GM18951 (cell line): ENCODE measurements around the gene SLC25A47.
A peak's percentile ranks its signal among the peaks of the same experiment; 100 is the strongest.
"Not testable (repeated sequence)": the region's sequence is repeated elsewhere in the genome, so short reads cannot be mapped to it uniquely, and the experiment has no call there.

Source experiments
- POLR2A ChIP-seq: IDR thresholded peaks from 4 replicates; pipeline ENCODE4 v1.6.1; 2011; ENCODE audit warnings: mild to moderate bottlenecking; ENCODE audit not compliant: insufficient read length, insufficient read depth; ENCODE audit errors: extremely low read depth
- in situ Hi-C: fragments of 300-500 bp; cut with MboI; formaldehyde crosslinking; loops from one replicate; pipeline ENCODE4 v1.12.0; 2022; ENCODE audit warnings: low sequenced_read_pairs, mixed read lengths, inconsistent platforms; ENCODE audit not compliant: unreplicated experiment

The SLC25A47 gene

DNA sequence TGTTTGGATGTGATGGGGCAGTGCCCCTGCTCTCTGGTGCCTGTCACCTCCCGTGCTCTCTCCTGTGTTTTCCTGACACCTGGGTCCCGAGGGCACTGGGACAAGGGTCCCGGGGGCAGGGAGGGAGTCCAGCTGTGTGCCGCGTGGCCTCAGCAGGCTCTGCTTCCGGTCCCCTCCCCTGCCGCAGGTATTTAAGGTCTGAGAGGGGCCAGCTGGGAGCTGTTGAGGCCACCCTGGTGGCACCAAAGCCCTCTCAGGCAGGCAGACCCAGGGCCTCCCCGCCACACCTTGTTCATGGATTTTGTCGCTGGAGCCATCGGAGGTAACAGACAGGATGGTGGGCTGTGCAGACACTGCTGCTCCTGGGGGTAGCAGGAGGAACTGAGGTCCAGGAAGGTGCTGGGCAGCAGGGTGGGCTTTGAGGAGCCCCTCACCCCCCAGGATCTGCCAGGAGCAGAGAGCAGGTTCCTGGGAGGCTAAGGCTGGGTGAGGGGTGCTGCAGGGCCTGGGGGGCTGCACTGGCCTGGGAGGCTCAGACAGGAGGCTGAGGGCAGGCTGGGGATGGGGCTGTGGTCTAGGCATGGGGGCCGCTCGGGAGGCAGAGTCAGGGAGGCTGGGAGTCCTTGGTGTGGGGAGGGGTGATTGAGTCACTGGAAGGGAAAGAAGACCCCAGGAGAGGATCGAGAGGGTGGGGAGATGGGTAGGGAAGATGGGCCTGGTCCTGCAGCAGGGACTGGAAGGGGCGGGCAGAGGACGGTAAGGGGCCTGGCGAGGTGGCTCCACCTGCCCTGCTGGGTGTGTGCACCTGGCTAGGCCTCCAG lies at the start of gene SLC25A47:
SLC25A47 (plus strand) TSS at position 219 of the 821 bp plus-strand sequence; CDS start at position 295, 76 bp downstream.
- TF ChIP-seq POLR2A = no peak
- in situ Hi-C loops = no loop called here

DNA sequence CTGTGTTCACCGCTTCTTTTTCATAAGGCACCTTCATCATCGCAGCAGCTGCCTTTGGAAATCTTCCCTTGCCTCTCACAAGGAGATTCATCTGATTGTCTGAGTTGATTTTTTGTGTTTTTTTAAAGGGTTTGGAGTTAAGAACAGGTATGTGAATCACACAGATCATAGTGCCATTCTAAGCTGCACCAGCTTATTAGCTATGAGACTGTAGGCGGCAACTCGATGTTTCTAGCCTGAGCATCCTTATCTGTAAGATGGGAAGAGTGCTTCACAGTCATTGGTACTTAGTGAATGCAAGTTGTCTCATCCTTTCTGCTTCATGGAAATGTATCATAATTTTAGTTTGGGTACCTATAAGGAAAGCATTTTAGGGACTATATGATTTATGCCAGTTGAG lies 48.9 kb upstream of the SLC25A47 start:
- no peak for TF ChIP-seq POLR2A
- in situ Hi-C loops = no loop called here

DNA sequence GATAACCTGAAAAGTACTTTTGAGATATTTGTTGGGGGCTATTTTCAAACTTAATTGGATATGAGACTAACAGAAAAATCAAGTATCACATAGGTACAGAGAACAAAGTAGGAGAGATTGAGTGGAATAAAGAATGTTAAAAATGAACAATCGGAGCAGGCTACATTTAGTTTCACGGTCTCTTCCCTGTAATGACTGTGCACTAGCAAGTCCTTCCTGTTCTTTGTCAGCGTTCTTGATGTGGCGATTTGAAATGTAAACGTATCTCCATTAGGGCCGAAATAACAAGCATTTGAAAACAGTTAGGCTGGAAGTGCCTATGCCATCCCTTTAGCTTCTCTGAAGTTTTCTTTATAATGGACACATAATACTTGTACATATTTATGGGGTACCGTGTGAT lies 47.9 kb upstream of the SLC25A47 start:
- in situ Hi-C loops = no loop called here

GRCh38 chr14:100278702-100279101 lies 44.4 kb upstream of the SLC25A47 start:
- in situ Hi-C loops = no loop called here
- no peak for TF ChIP-seq POLR2A

More for the DNA sequence above, 47.9 kb upstream of the SLC25A47 start:
- no peak for TF ChIP-seq POLR2A

DNA sequence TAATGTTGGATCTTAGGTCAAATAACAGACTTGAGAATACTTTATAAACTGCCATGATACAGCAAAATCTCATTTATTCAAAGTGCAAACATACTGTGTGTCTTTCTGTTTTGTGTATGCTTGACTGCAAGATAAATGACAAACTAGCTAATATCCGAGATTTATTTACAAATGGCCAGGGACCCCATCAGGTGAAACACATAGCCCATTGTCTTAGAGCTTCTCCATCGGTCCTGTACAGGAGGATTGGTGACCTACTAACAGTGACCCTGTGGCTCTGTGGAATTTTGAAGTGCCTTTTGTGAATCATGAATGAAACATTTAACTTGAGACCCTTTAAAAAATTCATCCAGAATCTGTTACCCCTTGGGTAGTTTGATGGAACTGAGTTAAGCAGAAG lies 44.0 kb upstream of the SLC25A47 start:
- in situ Hi-C loops = no loop called here
- TF ChIP-seq POLR2A = no peak

- no peak for TF ChIP-seq POLR2A
- in situ Hi-C loops = no loop called here
Measured at GRCh38 chr14:100279563-100279962, 43.6 kb upstream of the SLC25A47 start.

DNA sequence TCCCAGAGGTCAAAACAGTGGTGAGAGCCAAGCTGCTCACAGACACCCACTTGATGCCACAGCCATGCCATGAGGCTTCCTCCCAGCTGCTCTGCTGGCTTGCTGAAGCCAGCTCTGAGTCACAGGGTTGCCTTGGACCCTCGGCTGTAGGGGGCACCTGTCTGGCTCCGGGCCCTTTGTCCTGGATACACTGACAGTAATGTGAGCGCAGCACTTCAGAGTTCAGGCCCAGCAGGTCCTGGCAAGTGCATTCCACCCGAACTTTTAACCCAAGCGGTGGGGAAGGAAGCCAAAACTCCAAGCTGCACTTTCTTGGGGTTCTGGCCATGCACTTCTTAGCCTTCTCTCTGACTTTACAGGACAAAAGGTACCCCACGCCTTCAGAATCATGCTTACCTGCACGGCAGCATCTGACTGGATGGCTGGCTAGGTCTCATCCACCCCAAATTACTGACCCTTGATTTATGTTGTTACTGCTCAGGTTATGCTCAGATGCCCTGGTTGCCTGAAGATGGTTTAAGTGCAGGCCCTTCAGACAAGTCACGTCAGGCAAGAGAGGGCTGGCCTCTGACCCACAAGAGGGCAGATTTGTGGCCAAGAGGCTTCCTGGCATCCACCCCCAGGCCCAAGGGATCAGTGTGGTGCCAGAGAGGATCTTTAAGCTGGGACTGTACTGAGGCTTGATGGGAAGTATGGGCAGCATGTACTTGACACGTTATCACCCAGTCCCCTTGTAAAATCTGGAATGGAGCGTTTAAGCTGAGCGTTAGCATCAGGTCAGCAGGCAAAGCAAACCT lies 41.7 kb upstream of the SLC25A47 start:
- no peak for TF ChIP-seq POLR2A
- in situ Hi-C loops = no loop called here

DNA sequence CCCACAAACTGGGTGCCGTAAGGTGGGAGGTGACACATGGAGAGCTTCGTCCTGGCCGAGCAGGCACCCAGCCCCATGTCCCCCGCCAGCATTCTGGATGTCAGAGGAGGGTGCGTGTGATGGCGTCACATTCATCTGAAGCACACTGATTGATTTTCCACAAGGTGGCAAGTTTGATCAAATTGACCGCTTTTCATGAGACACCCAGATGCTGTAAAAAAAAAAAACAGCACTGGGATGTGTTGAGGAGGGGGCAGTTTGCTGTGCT lies 41.1 kb upstream of the SLC25A47 start:
- no peak for TF ChIP-seq POLR2A
- in situ Hi-C loops = no loop called here

DNA sequence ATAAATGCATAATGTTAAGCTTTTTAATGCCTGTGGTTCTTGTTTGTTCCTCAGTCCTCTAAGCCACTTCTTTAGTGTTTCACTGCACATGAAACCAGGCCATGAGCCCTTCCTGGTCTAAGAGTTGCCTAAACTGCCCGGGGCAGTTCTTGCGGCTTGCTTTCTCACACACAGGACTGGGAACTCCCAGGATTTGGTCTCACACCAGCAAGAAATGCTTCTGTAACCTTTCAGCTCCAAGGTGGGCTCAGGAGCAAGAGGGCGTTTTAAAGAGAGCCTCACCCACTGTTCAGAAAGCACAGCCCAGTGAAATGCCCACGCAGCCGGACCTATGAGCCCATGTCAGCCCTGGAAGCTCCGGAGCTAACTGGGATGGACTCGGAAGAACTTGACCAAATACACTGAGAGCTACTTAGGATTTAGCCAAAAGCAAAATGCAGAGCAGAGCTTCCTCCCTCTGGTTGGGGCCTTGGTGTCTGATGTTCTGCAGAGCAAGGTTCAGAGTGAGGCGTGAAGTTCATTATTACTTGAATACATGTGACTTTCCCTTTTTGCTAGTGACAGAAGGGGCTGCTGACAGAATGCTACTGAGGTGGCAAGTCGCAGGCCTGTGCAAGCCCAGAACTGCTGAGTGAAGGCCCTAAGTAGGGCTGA lies 40.2 kb upstream of the SLC25A47 start:
- no peak for TF ChIP-seq POLR2A
- in situ Hi-C loops = no loop called here

GRCh38 chr14:100283436-100283835 lies 39.7 kb upstream of the SLC25A47 start:
- in situ Hi-C loops = not testable (repeated sequence)

DNA sequence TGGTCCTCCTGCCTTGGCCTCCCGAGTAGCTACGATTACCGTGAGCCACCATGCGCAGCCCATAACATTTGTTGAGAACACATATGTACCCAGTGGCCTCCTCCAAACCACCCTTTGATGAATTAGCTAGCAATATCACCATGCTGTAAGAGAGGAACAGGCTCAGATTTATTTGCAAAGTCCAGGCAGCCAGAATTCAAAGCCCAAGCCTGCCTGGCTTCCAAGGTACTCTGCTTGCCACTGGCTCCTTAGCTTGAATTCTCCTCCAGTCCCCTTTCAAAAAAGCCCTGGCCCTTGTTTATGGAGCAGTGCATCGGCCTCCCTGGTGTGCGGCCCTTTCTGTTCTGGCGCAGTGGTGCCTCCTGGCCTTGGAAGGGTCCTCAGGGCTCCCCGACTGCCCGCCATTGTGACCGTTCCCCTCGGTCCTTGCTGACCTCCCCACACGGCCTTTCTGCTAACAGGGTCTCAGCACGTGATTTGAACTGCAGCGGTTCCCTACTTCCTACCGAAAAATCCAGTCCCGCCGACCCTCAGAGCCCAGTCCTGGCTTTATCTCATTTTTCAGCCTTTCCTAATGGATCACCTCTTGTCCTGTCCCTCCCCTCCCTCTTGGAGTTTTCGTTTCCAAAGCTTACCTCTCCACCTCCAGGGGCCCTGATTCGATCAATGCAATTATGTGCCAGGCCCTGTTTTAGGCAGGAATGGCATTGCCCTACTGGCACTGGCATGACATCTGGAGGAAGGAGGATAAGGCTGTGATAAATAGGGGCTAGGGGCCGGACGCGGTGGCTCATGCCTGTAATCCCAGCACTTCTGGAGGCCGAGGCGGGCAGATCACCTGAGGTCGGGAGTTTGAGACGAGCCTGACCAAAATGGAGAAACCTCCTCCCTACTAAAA lies 38.9 kb upstream of the SLC25A47 start:
- in situ Hi-C loops = no loop called here
- TF ChIP-seq POLR2A = no peak

DNA sequence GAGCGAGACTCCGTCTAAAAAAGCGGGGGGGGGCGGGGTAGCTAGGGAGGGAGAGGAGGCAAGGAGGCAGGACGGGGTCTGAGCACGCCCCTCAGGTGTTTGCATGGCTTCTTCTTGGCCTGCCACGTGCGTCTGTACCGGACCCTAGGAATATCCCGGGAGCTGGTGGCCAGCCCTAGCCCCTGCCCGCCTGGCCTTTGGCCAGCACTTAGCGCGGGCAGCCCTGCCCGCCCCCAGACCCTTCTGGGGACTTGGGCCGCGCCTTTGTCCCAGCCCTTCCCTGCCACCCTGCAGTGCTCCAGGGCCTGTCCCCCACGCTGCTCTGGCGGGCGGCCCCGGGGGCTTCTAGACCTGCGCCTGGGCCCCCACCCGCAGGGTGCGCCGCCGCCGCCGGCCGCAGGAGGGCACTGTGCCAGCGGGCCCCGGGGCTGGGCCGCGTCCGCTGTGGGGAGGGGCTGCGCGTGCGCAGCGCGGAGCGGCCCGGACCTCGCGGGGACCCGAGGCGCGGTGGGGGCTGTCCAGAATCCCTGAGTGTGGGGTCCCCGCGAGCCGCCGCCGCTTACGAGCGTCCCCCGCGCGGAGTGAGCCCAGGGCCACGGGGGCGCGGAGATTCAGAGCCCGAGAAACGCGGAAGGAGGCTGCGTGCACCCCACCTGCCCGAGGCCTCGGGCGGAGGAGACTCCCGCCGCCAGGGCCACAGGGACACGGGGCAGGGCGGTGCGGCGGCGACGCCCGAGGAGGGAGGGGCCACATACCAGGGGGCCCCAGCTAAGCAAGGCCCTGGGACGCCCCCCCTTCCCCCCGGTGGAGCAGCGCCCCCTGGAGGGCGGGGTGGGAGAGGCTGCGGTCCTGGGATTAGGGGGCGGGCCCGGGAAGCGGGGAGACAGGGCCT lies 37.9 kb upstream of the SLC25A47 start:
- peak; percentile 74 for TF ChIP-seq POLR2A
- in situ Hi-C loops = no loop called here
